ENCODE results near the gene TNRC6B.

GRCh38 chr22:40376149-40376548 is 198.4 kb downstream of the TNRC6B start:
- no peak for TF ChIP-seq POLR2A (IDR thresholded peaks at IDR 0.05; ENCODE audit: low read depth, low read length)
- no peak for TF ChIP-seq TAF1 (IDR thresholded peaks at IDR 0.05; ENCODE audit: low read depth, low read length)
- TF ChIP-seq POLR2AphosphoS5 (IDR thresholded peaks at IDR 0.05; ENCODE audit: low read depth, low read length), result no peak
- TF ChIP-seq POU2F2 (IDR thresholded peaks at IDR 0.05; ENCODE audit: low read depth, low read length), result no peak
- no peak for TF ChIP-seq SPI1 (IDR thresholded peaks at IDR 0.05; ENCODE audit: low read depth, low read length)
- no peak for TF ChIP-seq PAX5 (IDR thresholded peaks at IDR 0.05; ENCODE audit: insufficient read depth, low read length, severe bottlenecking)
